ENCODE measurements around the gene OPCML. TPM values are rescaled to one million over a fixed set of nuclear protein-coding genes. Genes with fewer than 3 reads are reported as not detected.

The OPCML gene
- total RNA-seq, 1 donor from 2014 or later, result 2.7 TPM

DNA sequence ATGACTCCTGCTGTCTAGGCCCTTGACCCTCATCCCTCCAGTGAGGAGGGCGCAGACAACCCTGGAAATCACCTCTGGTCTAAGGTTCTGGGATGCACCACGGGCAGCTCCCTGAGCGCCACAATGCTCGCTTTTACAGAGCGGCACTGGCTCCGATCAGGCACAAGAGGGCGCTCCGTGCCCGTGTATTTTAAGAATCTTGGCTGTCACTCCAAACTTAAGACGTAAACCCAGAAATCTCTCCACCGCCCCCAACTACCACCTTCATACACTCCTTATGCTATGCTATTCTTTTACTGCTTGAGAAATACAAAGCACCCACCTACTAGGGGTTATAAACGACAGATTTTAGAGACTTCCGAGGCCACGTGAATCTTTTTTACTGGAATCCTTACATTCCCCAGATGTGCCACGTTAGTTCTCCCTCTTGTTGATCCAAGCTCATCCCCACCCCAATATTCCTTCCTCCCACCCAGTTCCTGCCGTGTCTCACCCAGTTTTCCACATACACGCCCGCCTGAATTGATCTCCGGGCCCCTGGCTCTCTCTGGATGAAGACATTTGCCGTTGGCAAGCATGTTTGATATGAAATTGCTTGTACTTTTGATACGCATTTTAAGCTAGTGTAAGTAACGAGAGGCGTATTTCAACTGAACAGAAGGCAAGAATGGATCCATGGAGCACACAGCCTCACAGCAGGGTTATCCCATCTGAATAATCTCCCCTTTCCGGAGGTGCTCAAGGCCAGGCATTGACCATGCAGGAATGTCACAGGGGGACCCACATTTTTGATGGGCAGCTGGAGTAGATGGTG, 453.5 kb downstream of the OPCML start:
- no peaks in the 10 kb centered on the region for H3K4me1 Mint-ChIP-seq (ENCODE audit: low read depth)
- peaks cover 44% of the 10 kb centered on the region for H3K27me3 Mint-ChIP-seq (ENCODE audit: low read depth)
- H3K4me3 Mint-ChIP-seq (ENCODE audit: unreplicated experiment), result no peak overlapping the region
- TF ChIP-seq, protein P1, sequence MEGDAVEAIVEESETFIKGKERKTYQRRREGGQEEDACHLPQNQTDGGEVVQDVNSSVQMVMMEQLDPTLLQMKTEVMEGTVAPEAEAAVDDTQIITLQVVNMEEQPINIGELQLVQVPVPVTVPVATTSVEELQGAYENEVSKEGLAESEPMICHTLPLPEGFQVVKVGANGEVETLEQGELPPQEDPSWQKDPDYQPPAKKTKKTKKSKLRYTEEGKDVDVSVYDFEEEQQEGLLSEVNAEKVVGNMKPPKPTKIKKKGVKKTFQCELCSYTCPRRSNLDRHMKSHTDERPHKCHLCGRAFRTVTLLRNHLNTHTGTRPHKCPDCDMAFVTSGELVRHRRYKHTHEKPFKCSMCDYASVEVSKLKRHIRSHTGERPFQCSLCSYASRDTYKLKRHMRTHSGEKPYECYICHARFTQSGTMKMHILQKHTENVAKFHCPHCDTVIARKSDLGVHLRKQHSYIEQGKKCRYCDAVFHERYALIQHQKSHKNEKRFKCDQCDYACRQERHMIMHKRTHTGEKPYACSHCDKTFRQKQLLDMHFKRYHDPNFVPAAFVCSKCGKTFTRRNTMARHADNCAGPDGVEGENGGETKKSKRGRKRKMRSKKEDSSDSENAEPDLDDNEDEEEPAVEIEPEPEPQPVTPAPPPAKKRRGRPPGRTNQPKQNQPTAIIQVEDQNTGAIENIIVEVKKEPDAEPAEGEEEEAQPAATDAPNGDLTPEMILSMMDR (IDR thresholded peaks at IDR 0.05), result peak; percentile 88
- no peak for DNase-seq (ENCODE audit: low spot score)
- no peak overlapping the region for H3K27ac Mint-ChIP-seq (ENCODE audit: unreplicated experiment)
- no peaks in the 10 kb centered on the region for H3K9me3 Mint-ChIP-seq (ENCODE audit: low read depth)
- no peaks in the 10 kb centered on the region for H3K36me3 Mint-ChIP-seq (ENCODE audit: low read depth)

DNA sequence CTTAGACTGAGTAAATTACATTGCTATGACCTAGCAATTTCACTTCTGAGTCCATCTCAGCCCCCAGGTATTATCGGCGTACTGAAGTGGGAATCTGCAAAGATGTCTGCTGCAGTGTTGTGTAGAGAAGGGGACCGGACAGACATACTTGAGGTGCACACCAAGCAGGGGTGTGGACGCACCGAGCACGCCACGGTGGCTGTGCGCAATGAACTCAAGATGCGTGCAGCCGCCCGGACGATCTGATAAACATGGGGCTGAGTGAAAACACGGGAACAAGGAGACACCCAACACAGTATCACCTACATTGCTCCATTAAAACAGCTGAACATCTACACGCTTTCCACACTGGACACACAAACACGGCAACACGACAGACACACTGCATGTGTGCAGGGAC, 454.3 kb downstream of the OPCML start:
- no peak for DNase-seq (ENCODE audit: low spot score)
- no peaks in the 10 kb centered on the region for H3K4me1 Mint-ChIP-seq (ENCODE audit: low read depth)
- no peaks in the 10 kb centered on the region for H3K9me3 Mint-ChIP-seq (ENCODE audit: low read depth)
- H3K27me3 Mint-ChIP-seq (ENCODE audit: low read depth), result peaks cover 44% of the 10 kb centered on the region
- H3K27ac Mint-ChIP-seq (ENCODE audit: unreplicated experiment), result no peak overlapping the region
- TF ChIP-seq, protein P1 (IDR thresholded peaks at IDR 0.05), result no peak
- H3K4me3 Mint-ChIP-seq (ENCODE audit: unreplicated experiment), result no peak overlapping the region
- H3K36me3 Mint-ChIP-seq (ENCODE audit: low read depth), result no peaks in the 10 kb centered on the region

DNA sequence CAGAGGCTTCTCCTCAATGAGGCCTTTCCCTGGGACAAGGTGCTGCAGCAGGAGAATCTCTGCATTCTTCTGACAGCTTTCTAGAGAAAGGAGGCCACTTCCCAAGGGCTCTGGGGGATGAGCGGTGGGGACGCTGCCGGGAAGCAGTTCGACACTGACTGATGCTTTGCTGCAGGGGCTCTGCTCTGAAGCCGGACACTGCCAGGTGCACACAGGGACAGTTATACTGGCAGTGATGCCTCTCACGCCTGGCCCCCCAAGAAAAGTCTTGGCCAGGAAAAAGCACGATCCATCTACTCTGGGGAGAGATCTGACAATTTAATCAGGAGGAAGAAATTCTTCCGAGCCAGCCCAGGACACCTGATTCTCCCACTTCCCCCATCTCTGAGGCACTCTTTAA, 456.9 kb downstream of the OPCML start:
- no peaks in the 10 kb centered on the region for H3K36me3 Mint-ChIP-seq (ENCODE audit: low read depth)
- peaks cover 5% of the 10 kb centered on the region for H3K4me1 Mint-ChIP-seq (ENCODE audit: low read depth)
- no peak overlapping the region for H3K27ac Mint-ChIP-seq (ENCODE audit: unreplicated experiment)
- TF ChIP-seq, protein P1 (IDR thresholded peaks at IDR 0.05), result no peak
- no peaks in the 10 kb centered on the region for H3K9me3 Mint-ChIP-seq (ENCODE audit: low read depth)
- peaks cover 48% of the 10 kb centered on the region for H3K27me3 Mint-ChIP-seq (ENCODE audit: low read depth)
- no peak for DNase-seq (ENCODE audit: low spot score)
- H3K4me3 Mint-ChIP-seq (ENCODE audit: unreplicated experiment), result no peak overlapping the region

DNA sequence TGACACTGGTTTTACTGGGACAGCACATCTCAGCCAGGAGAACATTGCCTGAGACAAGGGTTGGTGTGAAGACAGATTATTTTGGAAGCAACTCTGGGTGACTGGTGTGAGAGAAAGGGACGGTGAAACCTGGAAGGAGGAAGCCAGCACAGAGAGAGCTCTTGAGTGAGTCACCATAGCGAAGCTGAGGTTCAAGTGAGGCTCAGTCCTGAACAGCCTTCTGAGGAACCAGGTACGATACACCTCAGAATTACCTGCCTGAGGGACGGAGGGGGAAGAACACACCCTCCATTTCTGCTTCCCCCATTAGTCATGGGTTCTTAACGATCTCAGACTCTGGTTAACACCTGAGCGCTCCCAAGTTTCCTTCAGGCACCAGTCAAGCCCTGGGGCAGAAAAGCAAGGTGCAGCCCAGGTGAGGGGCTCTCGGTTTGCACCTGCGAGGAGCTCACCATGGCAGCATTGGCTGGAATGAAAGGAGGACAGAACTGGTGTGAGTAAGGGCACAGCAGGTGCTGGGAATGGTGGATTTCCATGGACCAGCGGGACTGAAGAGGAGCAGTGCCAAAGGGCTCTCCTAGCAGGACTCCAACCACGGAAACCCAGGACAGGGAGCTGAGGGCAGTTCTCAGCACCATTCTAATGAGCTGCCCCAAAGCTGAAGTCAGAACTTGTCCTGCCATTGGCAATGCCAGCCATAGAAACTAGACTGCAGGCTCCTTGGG, 459.3 kb downstream of the OPCML start:
- TF ChIP-seq, protein P1 (IDR thresholded peaks at IDR 0.05), result no peak
- no peaks in the 10 kb centered on the region for H3K36me3 Mint-ChIP-seq (ENCODE audit: low read depth)
- H3K9me3 Mint-ChIP-seq (ENCODE audit: low read depth), result no peaks in the 10 kb centered on the region
- H3K4me3 Mint-ChIP-seq (ENCODE audit: unreplicated experiment), result no peak overlapping the region
- peaks cover 32% of the 10 kb centered on the region for H3K27me3 Mint-ChIP-seq (ENCODE audit: low read depth)
- no peak for DNase-seq (ENCODE audit: low spot score)
- H3K4me1 Mint-ChIP-seq (ENCODE audit: low read depth), result peaks cover 5% of the 10 kb centered on the region
- no peak overlapping the region for H3K27ac Mint-ChIP-seq (ENCODE audit: unreplicated experiment)

DNA sequence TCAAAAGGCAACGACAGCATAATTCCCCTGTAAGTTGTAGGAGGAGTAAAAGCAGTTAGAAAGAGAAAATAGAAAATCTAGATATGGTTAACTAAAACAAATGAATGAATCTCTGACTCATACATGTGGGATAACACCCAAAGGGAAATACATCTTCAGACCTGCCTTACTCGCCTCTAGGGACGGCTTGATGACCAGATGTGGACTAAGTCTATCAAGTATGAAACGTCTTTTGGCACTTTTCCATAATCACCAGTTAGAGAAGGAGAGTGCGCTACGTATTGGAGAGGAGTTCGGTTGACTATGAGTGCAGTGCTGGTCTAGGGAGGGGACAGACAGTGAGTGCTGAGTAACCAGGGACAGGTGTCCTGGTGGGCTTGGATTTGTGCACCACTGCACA, 459.9 kb downstream of the OPCML start:
- H3K4me1 Mint-ChIP-seq (ENCODE audit: low read depth), result peaks cover 5% of the 10 kb centered on the region
- TF ChIP-seq, protein P1 (IDR thresholded peaks at IDR 0.05), result no peak
- no peak for DNase-seq (ENCODE audit: low spot score)
- no peaks in the 10 kb centered on the region for H3K36me3 Mint-ChIP-seq (ENCODE audit: low read depth)
- H3K9me3 Mint-ChIP-seq (ENCODE audit: low read depth), result no peaks in the 10 kb centered on the region
- H3K4me3 Mint-ChIP-seq (ENCODE audit: unreplicated experiment), result no peak overlapping the region
- no peak overlapping the region for H3K27ac Mint-ChIP-seq (ENCODE audit: unreplicated experiment)
- peaks cover 26% of the 10 kb centered on the region for H3K27me3 Mint-ChIP-seq (ENCODE audit: low read depth)
